SK-N-SH treated with all-trans-retinoic acid at 6 μM for 48 hours (cell line): Measurements from ENCODE around the gene TTC39A.

Experiments used
- ATAC-seq: fragments of 200-7000 bp; cut with Tn5 transposase; 3 replicates; pipeline ENCODE4 v1.9.1; 2020; ENCODE audit warnings: mild to moderate bottlenecking, moderate library complexity
- ARNTL ChIP-seq: fragments of 450-650 bp; formaldehyde crosslinking; IDR thresholded peaks from 2 replicates; pipeline ENCODE4 v1.5.0; 2020; ENCODE audit warnings: low read depth, mild to moderate bottlenecking, moderate library complexity, borderline replicate concordance
- BACH2 ChIP-seq: fragments of 250-450 bp; sonication (Bioruptor Pico); IDR thresholded peaks from 2 replicates; pipeline ENCODE4 v1.9.0; 2021; ENCODE audit warnings: mild to moderate bottlenecking, borderline replicate concordance
- CREB5 ChIP-seq: fragments of 250-450 bp; sonication (Bioruptor Pico); IDR thresholded peaks from 2 replicates; pipeline ENCODE4 v1.5.1; 2020; ENCODE audit warnings: low read depth, mild to moderate bottlenecking, moderate library complexity
- CSDC2 ChIP-seq: fragments of 250-450 bp; sonication (Bioruptor Pico); IDR thresholded peaks from 2 replicates; pipeline ENCODE4 v1.5.0; 2020; ENCODE audit warnings: mild to moderate bottlenecking, moderate library complexity
- CSRNP3 ChIP-seq: fragments of 250-450 bp; sonication (Bioruptor Pico); IDR thresholded peaks from 2 replicates; pipeline ENCODE4 v1.5.1; 2021; ENCODE audit warnings: mild to moderate bottlenecking, moderate library complexity
- GLIS3 ChIP-seq: fragments of 250-450 bp; sonication (Bioruptor Pico); IDR thresholded peaks from 2 replicates; pipeline ENCODE4 v1.5.0; 2020; ENCODE audit warnings: mild to moderate bottlenecking, moderate library complexity
- ISL1 ChIP-seq: fragments of 250-450 bp; sonication (Bioruptor Pico); IDR thresholded peaks from 2 replicates; pipeline ENCODE4 v2.1.2; 2022; ENCODE audit warnings: mild to moderate bottlenecking, moderate library complexity
- PATZ1 ChIP-seq: fragments of 250-450 bp; sonication (Bioruptor Pico); IDR thresholded peaks from 2 replicates; pipeline ENCODE4 v1.8.0; 2020; ENCODE audit warnings: mild to moderate bottlenecking, moderate library complexity, borderline replicate concordance
- POU6F1 ChIP-seq: fragments of 250-450 bp; sonication (Bioruptor Pico); IDR thresholded peaks from 2 replicates; pipeline ENCODE4 v1.8.0; 2021; ENCODE audit warnings: low read depth, mild to moderate bottlenecking, moderate library complexity, borderline replicate concordance
- PPARA ChIP-seq: fragments of 250-450 bp; sonication (Bioruptor Pico); IDR thresholded peaks from 2 replicates; pipeline ENCODE4 v1.5.0; 2020; ENCODE audit warnings: mild to moderate bottlenecking, borderline replicate concordance
- RARB ChIP-seq: fragments of 250-450 bp; sonication (Bioruptor Pico); IDR thresholded peaks from 2 replicates; pipeline ENCODE4 v1.8.0; 2021; ENCODE audit warnings: mild to moderate bottlenecking, moderate library complexity
- TCF4 ChIP-seq: fragments of 250-450 bp; sonication (Bioruptor Pico); IDR thresholded peaks from 2 replicates; pipeline ENCODE4 v1.8.0; 2021; ENCODE audit warnings: mild to moderate bottlenecking, moderate library complexity, borderline replicate concordance
- TOX ChIP-seq: fragments of 250-450 bp; sonication (Bioruptor Pico); IDR thresholded peaks from 2 replicates; pipeline ENCODE4 v1.8.0; 2021; ENCODE audit warnings: mild to moderate bottlenecking, moderate library complexity, borderline replicate concordance
- ZC3H10 ChIP-seq: fragments of 250-450 bp; sonication (Bioruptor Pico); IDR thresholded peaks from 2 replicates; pipeline ENCODE4 v1.5.1; 2021; ENCODE audit warnings: mild to moderate bottlenecking, moderate library complexity
- ZFP3 ChIP-seq: fragments of 250-450 bp; sonication (Bioruptor Pico); IDR thresholded peaks from 2 replicates; pipeline ENCODE4 v1.5.0; 2020; ENCODE audit warnings: mild to moderate bottlenecking, moderate library complexity
- ZFP30 ChIP-seq: fragments of 450-650 bp; formaldehyde crosslinking; IDR thresholded peaks from 2 replicates; pipeline ENCODE4 v1.5.0; 2022; ENCODE audit warnings: mild to moderate bottlenecking, moderate library complexity
- ZNF565 ChIP-seq: fragments of 450-650 bp; formaldehyde crosslinking; conservative IDR thresholded peaks from 2 replicates; pipeline ENCODE4 v1.5.0; 2020; ENCODE audit warnings: low read depth, mild to moderate bottlenecking, moderate library complexity
- ZNF70 ChIP-seq: fragments of 450-650 bp; formaldehyde crosslinking; IDR thresholded peaks from 2 replicates; pipeline ENCODE4 v1.5.0; 2020; ENCODE audit warnings: mild to moderate bottlenecking, moderate library complexity
- ZNF8 ChIP-seq: fragments of 450-650 bp; formaldehyde crosslinking; IDR thresholded peaks from 2 replicates; pipeline ENCODE4 v1.5.0; 2020; ENCODE audit warnings: mild to moderate bottlenecking, moderate library complexity

TTC39A gene

GRCh38 chr1:51314974-51315373, 15.4 kb downstream of the TTC39A start:
- TF ChIP-seq CSRNP3 (CRISPR knock-in tag): no peak
- TF ChIP-seq PATZ1: no peak
- TF ChIP-seq BACH2 (CRISPR knock-in tag): no peak
- TF ChIP-seq PPARA: no peak
- TF ChIP-seq ARNTL (CRISPR knock-in tag): no peak
- no peak for TF ChIP-seq GLIS3 (CRISPR knock-in tag)
- TF ChIP-seq POU6F1 (CRISPR knock-in tag): no peak
- no peak for ATAC-seq

GRCh38 chr1:51313961-51314777, 16.2 kb downstream of the TTC39A start:
- peak; percentile 55 for ATAC-seq
- no peak for TF ChIP-seq PPARA
- no peak for TF ChIP-seq ZC3H10 (CRISPR knock-in tag)
- no peak for TF ChIP-seq RARB (CRISPR knock-in tag)
- TF ChIP-seq CSDC2 (CRISPR knock-in tag): no peak
- no peak for TF ChIP-seq ZNF565 (CRISPR knock-in tag)
- TF ChIP-seq TOX (CRISPR knock-in tag): no peak
- TF ChIP-seq POU6F1 (CRISPR knock-in tag): no peak
- no peak for TF ChIP-seq ZFP3 (CRISPR knock-in tag)
- no peak for TF ChIP-seq CREB5
- no peak for TF ChIP-seq ARNTL (CRISPR knock-in tag)
- TF ChIP-seq ZFP30: no peak
- TF ChIP-seq ZNF70 (CRISPR knock-in tag): no peak
- TF ChIP-seq TCF4 (CRISPR knock-in tag): no peak
- no peak for TF ChIP-seq CSRNP3 (CRISPR knock-in tag)
- no peak for TF ChIP-seq ZNF8 (CRISPR knock-in tag)
- TF ChIP-seq PATZ1: no peak
- no peak for TF ChIP-seq ISL1 (CRISPR knock-in tag)
